ENCODE results near the gene RANBP1.
A peak's percentile ranks its signal among the peaks of the same experiment; 100 is the strongest.

Gene RANBP1

DNA sequence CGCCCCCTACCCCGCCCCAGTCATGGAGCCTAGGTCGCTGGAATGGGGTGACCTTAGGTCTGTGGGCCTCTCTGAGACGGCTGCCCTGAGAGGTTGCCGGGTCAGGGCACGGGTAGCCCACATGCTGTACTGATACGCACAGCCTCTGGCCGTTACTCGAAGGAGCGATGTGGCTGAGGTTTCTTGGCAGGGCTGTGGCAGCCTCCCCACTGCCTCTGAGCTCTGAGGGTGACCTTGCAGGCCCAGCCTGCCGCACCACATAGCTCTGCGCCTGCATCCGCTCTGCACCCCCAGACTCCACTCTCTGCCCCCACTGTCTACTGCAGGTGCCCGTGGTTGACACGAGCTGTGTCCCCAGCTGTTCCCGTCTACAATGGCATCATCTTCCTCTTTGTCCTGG is 23.0 kb downstream of the RANBP1 start:
- DNase-seq: no peak

DNA sequence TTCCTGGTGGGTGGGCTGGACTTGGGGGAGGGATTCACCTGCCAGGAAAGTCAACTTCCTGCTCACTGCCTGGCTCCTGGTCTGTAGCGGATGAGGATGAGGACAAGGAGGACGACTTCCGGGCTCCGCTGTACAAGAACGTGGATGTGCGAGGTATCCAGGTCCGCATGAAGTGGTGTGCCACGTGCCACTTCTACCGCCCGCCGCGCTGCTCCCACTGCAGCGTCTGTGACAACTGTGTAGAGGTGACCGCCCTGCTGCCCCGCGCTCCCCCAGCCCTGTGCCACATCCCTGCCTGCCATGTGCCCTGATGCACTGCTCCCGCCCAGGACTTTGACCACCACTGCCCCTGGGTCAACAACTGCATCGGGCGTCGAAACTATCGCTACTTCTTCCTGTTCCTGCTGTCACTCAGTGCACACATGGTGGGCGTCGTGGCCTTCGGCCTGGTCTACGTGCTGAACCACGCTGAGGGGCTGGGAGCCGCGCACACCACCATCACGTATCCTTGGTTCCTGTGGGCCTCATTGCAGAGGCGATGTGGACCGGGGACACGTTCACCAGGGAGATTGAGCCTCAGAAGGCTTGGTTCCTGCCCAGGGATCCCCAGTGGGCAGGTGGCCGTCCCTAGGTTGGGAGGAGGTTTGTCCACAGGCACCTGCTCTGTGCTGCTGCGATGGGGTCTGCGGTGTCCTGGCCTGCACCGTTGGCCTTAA is 23.6 kb downstream of the RANBP1 start:
- no peak for DNase-seq

DNA sequence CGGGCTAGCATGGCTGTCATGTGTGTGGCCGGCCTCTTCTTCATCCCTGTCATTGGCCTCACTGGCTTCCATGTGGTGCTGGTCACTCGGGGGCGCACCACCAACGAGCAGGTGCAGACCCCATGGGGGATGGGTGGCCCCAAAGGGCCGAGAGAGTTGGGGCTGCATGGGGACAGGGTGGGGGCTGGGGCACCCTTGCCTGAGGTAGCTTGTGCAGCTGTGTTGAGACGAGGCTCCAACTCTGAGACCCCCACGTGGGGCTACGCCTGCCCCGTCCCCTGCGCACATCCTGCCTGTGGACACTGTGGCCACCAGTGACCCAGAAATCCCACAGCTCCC is 24.2 kb downstream of the RANBP1 start:
- DNase-seq: no peak

DNA sequence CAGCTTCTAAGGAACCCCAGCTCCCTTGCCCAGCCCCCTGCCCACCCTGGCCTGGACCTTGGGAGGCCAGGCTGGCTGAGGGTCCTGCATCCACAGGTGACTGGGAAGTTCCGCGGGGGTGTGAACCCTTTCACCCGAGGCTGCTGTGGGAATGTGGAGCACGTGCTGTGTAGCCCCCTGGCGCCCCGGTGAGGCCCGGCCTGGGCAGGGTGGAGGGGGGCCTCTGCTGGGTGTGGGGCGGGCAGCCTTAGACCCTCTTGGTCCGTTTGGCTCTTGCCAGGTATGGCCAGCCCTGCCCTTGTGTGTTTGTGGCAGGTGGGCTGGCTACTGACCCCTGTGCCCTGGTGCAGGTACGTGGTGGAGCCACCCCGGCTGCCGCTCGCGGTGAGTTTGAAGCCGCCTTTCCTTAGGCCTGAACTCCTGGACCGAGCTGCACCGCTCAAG is 24.6 kb downstream of the RANBP1 start:
- DNase-seq: no peak

DNA sequence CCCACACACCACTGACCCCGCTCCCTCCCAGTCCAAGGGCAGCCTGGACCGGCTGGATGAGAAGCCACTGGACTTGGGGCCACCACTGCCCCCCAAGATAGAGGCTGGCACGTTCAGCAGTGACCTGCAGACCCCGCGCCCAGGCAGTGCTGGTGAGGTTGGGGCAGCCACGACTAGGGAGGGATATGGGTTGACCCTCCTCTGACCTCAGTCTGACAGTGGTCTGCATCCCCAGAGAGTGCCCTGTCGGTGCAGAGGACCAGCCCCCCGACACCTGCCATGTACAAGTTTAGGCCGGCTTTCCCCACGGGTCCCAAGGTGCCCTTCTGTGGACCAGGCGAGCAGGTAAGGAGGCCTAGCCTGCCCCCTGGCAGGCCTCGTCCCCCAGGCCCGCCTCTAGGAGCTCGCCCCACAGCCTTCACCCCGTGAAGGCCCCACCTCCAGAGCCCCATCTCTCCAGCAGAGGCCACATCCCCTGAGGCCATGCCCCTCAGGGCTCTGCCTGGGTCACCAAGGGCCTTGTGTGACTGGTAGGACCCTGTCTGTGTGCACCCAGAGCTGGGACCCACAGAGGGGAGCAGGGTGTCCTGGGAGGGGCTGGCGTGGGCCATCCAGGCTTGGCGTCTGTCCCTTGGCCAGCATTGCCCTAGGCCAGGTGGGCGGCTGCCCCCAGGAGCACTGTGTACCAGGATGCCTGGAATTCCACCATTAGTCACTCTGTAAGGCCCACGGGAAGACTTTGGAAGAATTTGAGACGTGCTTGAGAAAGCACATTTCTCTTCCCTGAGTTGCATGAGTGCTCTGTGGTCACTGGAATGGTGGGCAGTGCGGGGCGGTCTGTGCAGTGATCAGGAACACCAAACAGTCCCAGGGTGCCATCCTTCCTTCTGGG is 25.5 kb downstream of the RANBP1 start:
- peak; percentile 73 for DNase-seq

DNA sequence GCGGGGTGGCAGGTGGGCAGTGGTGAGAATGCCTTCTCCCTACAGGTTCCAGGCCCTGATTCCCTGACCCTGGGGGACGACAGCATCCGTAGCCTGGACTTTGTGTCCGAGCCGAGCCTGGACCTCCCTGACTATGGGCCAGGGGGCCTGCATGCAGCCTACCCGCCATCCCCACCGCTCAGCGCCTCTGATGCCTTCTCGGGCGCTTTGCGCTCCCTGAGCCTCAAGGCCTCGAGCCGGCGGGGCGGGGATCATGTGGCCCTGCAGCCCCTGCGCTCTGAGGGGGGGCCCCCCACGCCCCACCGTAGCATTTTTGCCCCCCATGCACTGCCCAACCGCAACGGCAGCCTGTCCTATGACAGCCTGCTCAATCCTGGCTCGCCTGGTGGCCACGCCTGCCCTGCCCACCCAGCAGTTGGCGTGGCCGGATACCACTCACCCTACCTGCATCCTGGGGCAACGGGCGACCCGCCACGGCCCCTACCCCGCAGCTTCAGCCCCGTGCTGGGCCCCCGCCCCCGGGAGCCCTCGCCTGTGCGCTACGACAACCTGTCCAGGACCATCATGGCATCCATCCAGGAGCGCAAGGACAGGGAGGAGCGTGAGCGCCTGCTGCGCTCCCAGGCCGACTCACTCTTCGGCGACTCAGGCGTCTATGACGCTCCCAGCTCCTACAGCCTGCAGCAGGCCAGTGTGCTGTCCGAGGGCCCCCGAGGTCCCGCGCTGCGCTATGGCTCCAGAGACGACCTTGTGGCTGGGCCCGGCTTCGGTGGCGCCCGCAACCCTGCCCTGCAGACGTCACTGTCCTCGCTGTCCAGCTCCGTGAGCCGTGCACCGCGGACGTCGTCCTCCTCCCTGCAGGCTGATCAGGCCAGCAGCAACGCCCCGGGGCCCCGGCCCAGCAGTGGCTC is 27.1 kb downstream of the RANBP1 start:
- no peak for DNase-seq

DNA sequence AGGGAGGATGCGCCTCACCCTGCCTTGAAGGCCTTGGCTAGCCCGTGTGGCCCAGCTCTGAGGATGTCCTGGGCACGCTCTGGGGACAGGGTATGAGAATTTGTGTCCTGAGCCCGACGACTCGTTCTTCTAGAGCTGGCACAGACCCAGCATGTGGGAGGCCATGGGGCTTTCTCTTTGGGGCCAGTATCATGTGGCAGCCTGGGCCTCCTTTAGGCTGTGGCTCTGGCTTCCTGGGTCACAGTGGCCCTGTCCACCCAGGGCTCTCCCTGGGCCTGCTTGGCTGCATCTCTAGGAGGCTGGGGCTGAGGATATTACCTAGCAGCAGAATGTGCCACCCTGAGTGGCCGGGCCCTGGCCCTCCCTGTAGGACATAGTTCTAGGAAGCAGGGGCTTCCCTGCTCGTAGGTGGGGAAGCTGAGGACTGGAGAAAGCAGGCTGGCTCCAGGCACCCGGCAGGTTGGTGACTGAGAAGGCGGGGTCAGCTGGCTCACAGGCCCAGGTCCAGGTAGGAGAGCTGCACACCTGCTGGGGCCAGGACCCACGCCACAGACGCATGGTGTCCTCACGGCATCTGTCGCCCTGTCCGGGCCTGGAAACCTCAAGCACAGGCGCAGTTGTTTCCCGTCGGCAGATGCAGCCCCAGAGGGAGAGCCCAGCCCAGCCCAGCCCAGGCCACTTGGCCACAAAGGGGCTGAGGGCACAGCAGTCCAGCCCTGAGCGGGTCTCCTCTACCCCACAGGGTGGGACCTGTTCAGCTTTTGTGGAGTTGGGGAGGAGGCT is 28.2 kb downstream of the RANBP1 start:
- no peak for DNase-seq

DNA sequence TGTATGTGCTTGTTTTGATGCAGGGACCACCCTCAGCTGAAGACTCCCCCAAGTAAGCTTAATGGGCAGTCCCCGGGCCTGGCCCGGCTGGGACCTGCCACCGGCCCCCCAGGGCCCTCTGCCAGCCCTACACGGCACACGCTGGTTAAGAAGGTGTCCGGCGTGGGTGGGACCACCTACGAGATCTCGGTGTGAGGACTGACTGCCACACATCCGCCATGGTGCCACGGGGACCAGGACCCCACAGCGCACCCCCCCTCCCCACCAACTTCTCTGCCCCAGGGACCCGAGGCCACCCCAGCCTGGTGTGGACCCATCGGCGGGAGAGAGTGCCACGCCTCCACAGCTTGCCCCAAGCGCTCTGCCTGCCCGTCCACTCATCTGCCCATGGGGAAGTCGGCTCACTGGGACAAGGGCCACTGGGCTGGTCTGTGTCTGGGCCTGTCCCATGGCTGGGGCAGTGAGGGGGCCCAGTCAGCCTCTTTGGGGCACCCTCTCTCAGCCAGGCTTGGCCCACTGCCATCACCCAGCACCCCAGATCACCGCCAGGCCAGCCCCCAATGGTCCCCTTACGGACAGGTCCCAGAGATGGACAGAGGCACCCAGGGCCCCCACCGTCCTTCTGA is 29.4 kb downstream of the RANBP1 start:
- DNase-seq: no peak

DNA sequence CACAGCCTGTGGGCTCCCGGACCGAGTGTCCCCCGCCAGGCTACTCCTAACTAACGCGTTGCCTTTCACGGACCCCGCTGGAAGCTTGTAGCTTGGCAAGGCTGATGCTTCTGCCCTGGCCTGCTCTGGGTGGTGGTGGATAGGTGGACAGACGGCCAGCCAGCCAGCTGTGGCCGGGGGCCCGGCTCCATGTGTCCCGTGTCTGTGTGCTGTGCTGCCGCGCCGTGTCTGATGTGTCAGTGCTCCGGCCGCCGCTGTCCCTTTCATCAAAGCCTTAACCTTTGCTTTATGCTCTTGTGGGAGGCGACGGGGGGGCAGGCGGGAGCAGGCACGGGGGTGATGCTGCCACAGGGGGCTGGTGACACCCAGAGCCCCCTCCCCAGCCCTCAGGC is 29.9 kb downstream of the RANBP1 start:
- no peak for DNase-seq

DNA sequence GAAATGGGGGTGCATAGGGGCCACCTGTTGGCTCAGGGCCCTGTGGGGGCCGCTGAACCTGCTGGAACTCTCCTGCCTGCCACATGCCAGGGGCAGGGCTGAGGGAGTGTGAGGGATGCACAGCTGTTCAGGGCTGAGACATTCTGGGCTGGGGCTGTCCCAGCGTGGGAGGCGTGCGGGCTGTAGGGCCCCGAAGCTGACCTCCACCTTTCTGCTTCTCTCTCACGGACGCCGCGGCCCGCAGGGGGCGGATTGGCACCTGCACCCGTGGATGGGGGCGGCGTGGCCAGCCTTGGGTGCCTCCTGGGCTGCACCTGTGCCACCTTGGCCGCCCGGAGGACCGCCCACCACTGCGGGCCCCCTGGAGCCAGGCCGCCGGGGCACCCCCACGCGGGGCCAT is 30.9 kb downstream of the RANBP1 start:
- DNase-seq: no peak

DNA sequence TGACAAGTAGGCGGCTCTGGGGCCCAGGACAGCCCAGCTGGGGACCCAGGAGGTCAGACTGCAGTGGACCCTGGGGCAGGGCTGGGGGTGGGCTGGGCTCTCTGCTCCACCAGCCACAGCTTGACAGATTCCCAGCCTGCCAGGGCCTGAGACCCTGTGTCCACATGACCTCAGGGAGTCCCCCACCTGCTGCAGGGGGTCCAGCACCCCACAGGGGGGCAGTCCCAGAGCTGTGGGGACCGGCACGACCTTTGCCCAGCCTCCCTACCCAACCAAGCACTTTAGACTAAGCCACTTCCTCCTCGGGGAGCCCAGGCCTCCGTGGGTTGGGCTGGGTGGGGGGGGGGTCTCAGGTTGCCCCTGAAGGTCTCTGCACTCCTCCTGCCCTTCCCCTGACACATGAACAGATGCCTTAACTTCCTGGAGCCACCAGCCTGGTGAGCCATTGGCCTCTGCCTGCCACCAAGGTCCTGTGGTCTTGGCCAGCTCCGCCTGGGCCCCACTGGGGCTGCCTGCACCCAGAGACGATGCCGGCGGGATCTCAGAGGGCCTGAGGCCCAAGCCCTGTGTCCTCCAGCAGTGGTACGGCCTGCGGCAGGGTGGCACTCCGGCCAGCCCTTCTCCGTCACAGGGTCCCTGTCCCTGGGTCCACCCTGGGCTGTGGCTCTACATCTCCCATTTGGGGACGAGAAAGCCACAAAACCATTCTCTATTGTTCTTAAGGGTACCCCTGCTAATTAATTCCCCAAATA is 31.5 kb downstream of the RANBP1 start:
- DNase-seq: no peak

DNA sequence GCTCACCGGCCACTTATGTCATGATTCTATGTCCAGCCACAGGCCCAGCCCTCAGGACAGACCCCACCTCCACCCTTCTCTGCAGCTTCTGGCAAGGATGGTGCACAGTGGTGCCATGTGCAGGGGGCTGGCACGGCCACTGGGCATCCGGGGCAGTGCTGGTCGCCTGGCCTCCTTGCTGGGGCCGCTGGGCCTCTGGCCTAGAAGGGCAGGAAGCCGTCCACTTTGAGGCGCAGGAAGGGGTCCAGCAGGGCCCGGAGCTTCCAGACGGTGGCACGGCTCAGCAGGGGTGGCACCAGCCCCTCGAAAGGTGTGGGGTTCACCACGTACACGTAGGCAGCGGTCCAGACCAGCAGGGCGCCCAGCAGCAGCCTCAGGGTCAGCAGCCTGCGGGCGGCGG is 32.5 kb downstream of the RANBP1 start:
- DNase-seq: no peak

DNA sequence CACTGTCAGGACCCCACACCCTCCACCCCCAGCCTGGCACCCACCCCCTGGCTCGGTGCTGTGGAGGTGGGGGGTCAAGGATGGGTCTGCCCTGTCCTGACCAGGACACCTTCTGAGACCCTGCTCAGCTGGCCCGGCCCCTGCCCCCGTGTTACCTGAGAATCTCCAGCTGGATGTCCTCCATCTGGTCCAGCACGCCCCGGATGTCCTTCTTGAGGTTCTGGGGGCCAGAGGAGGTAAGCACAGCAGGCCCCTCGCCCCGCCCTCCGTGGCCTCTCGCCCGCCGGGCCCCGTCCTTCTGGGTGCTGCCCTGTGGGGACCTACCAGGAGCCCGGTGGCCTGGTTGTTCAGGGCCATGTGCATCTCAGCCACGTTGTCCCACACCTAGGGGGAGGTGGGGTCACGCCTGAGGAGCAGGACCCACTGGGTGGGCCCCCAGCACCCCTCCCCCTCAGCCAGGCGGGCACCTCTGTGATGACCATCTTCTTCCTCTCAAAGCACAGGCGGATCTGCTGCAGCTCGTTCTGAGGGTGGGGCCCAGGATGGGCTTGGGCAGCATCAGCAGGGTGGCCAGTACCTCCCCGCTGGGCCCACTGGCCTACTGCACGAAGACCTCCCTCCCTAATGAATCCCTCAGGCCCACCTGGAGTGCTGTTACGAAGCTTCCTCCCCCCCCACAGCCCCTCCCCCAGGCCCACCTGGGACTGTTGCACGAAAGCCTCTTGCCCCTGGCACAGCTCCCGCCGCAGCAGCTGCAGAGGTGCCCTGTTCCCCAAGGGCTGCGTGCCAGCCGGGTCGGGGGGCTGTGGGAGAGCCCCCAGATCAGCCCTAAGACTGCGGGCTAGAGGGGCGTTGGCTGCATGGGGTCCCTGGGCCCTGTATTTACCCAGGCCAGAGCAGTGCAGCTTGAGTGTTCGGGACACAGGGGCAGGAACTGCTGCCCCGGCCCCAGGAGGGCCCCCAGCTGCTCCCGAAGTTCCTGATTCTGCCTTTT is 33.6 kb downstream of the RANBP1 start:
- no peak for DNase-seq

DNA sequence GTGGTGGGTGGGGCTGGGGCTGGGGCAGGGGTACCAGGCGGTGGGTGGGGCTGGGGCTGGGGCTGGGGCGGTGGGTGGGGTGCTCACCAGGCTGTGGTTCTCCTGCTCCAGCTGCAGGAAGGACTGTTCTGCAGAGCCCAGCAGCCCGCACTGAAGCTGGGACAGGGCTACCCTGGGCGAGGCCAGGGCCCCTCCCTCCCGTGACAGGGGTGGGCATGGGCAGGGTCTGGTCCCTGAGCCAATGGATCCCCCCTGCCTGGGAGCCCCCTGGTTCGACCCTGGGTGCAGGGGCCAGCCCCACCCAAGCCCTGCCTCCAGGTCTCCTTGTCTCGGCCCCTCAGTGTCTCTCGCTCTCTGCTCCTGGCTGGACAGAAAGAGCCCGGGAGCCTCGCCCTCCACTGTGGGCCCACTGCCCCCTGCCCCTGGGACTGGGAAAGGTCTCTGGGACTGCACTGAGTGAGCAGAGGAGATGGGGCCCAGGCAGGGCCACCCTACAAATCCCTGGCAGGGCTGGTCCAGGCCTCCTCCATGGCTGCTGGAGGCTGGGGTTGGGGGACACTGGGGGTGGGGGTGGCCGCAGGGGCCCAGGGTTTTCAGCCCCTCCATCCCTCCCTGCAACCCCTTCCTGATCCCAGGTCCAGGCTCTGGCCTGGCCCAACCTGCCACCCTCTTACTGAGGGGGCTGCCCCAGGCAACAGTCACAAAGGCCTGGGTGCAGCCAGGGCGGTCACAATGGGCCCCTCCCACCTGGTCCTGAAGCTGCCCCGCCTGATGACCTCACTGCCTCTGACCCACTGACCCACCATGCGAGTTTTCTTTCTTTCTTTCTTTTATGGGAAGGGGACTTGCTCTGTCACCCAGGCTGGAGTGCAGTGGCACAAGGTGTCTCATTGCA is 34.7 kb downstream of the RANBP1 start, which contains the start of gene CCDC188:
TSS of gene CCDC188 (minus strand) at position 675 of the 895 bp plus-strand sequence. CDS start at position 606, 69 bp downstream.
- no peak for DNase-seq

DNA sequence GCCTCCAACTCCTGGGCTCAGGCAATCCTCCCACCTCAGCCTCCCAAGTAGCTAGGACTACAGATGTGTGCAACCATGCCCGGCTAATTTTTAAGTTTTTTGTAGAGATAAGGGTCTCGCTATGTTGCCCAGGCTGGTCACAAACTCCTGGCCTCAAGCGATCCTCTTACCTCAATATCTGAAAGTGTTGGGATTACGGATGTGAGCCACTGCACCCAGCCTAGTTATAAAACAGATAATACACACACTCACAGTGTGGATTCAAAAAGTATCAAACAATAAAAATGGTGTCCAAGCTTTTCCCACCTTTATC is 35.3 kb downstream of the RANBP1 start:
- no peak for DNase-seq

DNA sequence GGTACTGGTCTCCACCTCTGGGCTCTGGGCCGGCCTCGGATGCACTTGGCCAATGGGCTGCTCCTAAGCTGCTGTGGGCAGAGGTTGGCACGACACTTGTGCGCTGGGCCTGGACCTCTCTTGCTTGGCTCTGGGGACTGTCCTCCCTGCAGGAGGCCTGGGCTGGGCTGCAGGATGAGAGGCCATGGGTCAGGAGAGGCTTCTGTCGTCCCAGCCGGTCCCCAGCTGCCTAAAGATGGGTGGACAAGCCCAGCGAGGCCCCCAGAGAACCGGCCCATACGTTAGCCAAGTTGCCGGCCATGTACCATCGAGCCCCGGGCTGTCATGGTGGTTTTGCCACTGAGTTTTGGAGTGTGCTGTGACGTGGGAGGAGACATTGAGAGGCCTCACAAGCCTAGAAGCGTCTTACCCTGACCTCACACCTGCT is 36.6 kb downstream of the RANBP1 start:
- no peak for DNase-seq

DNA sequence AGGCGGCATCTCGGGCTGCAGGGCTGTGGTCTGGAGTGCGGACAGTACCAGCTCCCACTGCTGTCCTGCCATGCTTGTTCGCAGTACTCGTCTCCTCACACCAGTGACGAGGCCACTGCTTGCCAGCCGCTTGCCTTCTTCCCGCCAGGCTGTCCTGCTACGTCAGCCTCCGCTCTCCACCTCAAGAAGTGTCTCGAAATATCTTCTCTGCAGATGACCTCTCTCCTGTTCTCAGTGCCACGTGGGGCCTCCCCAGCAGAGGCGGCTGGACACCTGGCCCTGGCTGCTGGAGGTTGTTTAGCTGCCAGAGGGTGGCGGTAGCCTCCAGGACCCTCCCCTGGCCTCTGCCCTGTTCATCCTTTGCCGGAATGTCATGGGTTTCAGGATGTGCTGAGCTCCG is 38.0 kb downstream of the RANBP1 start:
- no peak for DNase-seq

DNA sequence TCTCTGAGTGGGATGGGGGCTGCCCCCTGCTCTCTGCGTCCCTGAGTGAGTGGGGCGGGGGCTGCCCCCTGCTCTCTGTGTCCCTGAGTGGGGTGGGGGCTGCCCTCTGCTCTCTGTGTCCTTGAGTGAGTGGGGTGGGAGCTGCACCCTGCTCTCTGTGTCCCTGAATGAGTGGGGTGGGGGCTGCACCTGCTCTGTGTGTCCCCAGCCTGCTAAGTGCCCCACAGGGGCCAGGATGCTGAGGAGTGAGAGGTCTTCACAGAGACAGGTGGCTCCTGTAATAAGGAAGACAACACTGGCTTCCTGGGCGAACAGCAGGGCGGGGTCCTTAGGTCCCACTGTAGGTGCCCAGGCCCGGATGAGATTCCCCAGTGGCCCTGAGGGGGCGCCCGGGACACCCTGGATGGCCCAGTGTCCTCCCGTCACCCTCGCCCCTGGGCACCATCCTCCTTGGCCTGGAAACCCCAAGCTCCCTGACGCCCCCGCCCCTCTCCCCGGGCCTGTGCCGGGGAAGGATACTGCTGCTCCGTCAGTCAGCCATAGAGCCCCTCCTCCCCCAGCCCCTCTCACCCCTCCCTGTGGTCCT is 38.8 kb downstream of the RANBP1 start:
- DNase-seq: no peak

All from fibroblast of skin of right biceps (primary cell).